ENCODE measurements around the gene TADA3. TPM values are rescaled to one million over a fixed set of nuclear protein-coding genes. Genes with fewer than 3 reads are reported as not detected.

TADA3 gene
- total and polyA plus RNA-seq, 9 of the 15 experiments (the other 6 are each of a cell fraction or from before 2014, with no cell fraction given) = 4.1 to 110 (median 74.8) TPM

DNA sequence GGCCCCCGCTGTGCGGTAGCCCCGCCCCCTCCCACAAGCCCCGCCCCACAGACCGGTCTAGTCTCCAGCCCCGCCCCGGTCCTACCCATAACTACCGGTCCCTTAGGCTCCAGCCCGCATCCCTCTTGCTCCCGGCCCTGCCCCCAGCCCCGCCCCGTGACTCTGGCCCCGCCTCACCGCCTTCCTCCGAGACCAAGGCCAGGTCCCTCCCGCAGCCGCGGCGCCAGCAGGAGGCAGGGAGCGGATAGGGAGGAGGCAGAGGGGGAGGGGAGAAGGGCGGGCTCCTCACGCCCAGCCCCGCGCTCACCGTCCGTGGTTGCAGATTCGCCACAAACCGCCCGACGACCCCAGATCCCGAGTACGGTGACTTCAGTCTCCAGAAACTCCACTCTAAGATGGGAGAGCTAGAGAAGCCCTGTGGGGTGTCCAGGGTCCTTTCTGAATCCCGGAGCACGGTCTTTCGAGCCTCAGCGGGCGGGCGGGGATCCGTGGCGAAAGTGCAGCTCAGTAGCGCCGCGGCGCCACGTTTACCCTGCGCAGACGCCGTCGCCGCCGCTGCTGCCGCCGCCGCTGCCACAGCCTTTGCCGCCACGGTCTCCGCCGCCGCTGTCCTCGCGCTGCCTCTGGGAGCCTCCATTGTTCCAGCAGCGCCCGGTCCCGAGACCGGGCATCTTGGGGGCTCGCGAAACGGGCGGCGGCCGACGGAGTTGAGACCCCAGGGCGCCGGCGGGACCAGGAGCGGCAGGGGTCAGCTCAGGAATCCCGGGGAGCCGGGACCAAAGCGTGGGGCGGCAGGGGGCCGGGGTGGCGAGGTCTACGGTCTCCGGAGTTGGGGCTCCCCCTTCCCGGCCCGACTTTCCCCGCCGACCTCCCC lies 60.8 kb downstream of the TADA3 start, which contains the start of gene BRPF1 (continued):
- TF ChIP-seq HMGN3 (IDR thresholded peaks at IDR 0.05; ENCODE audit: borderline replicate concordance, extremely low read depth, insufficient read length, low read depth, low read length) (peak; percentile 68), EZH2 (IDR thresholded peaks at IDR 0.05; ENCODE audit: borderline replicate concordance, low read depth, low read length) (no peak), KLF1 (tag; IDR thresholded peaks at IDR 0.05) (peak; percentile 95), ELF2 (CRISPR knock-in tag; IDR thresholded peaks at IDR 0.05) (no peak; the same call in 1 of the 2 replicates), PHB (CRISPR knock-in tag; IDR thresholded peaks at IDR 0.05) (peak; percentile 51; the same call in 1 of the 2 replicates), PTBP1 (IDR thresholded peaks at IDR 0.05; ENCODE audit: low read depth, low read length) (no peak), XRCC4 (IDR thresholded peaks at IDR 0.05; ENCODE audit: extremely low read depth, insufficient read depth, insufficient read length) (no peak), MTA3 (IDR thresholded peaks at IDR 0.05; ENCODE audit: borderline replicate concordance) (0 out of 2 replicates have a peak, but pooled peaks have one; percentile 25), ZNF75A (CRISPR knock-in tag; IDR thresholded peaks at IDR 0.05) (0 out of 2 replicates have a peak, but pooled peaks have one; percentile 49), EWSR1 (IDR thresholded peaks at IDR 0.05; ENCODE audit: borderline replicate concordance, low read depth, partially characterized antibody) (no peak)
- TF ChIP-seq, protein P1, sequence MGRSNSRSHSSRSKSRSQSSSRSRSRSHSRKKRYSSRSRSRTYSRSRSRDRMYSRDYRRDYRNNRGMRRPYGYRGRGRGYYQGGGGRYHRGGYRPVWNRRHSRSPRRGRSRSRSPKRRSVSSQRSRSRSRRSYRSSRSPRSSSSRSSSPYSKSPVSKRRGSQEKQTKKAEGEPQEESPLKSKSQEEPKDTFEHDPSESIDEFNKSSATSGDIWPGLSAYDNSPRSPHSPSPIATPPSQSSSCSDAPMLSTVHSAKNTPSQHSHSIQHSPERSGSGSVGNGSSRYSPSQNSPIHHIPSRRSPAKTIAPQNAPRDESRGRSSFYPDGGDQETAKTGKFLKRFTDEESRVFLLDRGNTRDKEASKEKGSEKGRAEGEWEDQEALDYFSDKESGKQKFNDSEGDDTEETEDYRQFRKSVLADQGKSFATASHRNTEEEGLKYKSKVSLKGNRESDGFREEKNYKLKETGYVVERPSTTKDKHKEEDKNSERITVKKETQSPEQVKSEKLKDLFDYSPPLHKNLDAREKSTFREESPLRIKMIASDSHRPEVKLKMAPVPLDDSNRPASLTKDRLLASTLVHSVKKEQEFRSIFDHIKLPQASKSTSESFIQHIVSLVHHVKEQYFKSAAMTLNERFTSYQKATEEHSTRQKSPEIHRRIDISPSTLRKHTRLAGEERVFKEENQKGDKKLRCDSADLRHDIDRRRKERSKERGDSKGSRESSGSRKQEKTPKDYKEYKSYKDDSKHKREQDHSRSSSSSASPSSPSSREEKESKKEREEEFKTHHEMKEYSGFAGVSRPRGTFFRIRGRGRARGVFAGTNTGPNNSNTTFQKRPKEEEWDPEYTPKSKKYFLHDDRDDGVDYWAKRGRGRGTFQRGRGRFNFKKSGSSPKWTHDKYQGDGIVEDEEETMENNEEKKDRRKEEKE (IDR thresholded peaks at IDR 0.05; ENCODE audit: borderline replicate concordance in 1 of 2, control insufficient read depth in 1 of 2, low read depth in 2 of 2, low read length in 1 of 2) = no peak
- TF ChIP-seq, protein P2, sequence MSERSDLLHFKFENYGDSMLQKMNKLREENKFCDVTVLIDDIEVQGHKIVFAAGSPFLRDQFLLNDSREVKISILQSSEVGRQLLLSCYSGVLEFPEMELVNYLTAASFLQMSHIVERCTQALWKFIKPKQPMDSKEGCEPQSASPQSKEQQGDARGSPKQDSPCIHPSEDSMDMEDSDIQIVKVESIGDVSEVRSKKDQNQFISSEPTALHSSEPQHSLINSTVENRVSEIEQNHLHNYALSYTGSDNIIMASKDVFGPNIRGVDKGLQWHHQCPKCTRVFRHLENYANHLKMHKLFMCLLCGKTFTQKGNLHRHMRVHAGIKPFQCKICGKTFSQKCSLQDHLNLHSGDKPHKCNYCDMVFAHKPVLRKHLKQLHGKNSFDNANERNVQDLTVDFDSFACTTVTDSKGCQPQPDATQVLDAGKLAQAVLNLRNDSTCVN (CRISPR knock-in tag; IDR thresholded peaks at IDR 0.05) = no peak
- TF ChIP-seq, protein P3, sequence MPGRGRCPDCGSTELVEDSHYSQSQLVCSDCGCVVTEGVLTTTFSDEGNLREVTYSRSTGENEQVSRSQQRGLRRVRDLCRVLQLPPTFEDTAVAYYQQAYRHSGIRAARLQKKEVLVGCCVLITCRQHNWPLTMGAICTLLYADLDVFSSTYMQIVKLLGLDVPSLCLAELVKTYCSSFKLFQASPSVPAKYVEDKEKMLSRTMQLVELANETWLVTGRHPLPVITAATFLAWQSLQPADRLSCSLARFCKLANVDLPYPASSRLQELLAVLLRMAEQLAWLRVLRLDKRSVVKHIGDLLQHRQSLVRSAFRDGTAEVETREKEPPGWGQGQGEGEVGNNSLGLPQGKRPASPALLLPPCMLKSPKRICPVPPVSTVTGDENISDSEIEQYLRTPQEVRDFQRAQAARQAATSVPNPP (IDR thresholded peaks at IDR 0.05; ENCODE audit: borderline replicate concordance, insufficient read depth, insufficient read length) = no peak
- TF ChIP-seq, protein P4, sequence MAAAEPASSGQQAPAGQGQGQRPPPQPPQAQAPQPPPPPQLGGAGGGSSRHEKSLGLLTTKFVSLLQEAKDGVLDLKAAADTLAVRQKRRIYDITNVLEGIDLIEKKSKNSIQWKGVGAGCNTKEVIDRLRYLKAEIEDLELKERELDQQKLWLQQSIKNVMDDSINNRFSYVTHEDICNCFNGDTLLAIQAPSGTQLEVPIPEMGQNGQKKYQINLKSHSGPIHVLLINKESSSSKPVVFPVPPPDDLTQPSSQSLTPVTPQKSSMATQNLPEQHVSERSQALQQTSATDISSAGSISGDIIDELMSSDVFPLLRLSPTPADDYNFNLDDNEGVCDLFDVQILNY (CRISPR knock-in tag; IDR thresholded peaks at IDR 0.05) = no peak
- TF ChIP-seq, protein P5, sequence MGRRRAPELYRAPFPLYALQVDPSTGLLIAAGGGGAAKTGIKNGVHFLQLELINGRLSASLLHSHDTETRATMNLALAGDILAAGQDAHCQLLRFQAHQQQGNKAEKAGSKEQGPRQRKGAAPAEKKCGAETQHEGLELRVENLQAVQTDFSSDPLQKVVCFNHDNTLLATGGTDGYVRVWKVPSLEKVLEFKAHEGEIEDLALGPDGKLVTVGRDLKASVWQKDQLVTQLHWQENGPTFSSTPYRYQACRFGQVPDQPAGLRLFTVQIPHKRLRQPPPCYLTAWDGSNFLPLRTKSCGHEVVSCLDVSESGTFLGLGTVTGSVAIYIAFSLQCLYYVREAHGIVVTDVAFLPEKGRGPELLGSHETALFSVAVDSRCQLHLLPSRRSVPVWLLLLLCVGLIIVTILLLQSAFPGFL (CRISPR knock-in tag; IDR thresholded peaks at IDR 0.05) = peak; percentile 70; the same call in 1 of the 2 replicates

Measured in K562 (cell line).